ENCODE measurements around the gene PDGFC. TPM values are rescaled to one million over a fixed set of nuclear protein-coding genes. Genes with fewer than 3 reads are reported as not detected.
A peak's percentile ranks its signal among the peaks of the same experiment; 100 is the strongest.

The PDGFC gene
- total RNA-seq, 6 experiments from 2014 or later, result 6.6 to 19.0 (median 10.3) TPM

DNA sequence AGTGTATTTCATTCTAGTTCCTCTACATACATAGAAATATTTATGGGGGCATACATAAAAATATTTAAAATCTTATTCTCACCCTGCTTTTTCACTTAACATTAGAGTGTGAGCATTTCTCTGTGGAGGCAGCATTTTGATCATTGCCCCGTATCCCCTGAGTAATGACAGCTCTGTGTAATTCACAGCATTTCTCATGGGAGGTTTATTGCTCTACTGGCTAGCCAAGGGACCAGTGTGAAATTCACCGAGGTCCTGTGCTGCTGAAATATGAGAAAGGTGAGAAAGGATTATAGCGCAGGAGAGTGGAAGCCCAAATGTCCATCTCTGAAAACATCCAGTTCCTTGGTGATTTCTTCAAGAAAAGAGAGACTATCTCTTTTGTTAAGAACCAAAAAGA, 22.9 kb downstream of the PDGFC start:
- ATAC-seq, result no peak
- Histone ChIP-seq H3K36me3 (no peaks in the 10 kb centered on the region), H3K4me3 (no peak overlapping the region), H3K9me3 (no peaks in the 10 kb centered on the region), H3K27ac (no peak overlapping the region), H3K4me1 (peaks cover 0 to 49% (median 20%) of the 10 kb centered on the region in 4 donors), H3K27me3 (no peaks in the 10 kb centered on the region)
- intact Hi-C loops (cut with DNase I), result no loop called here
- DNase-seq, result no peak
- 59% methylated on average over 3 of the region's 3 CpGs for WGBS (ENCODE audit: insufficient coverage, low coverage, low lambda C conversion rate, missing lambda C conversion rate)
- TF ChIP-seq POLR2A (IDR thresholded peaks at IDR 0.05) (no peak), CTCF (IDR thresholded peaks at IDR 0.05) (no peak)

GRCh38 chr4:156948133-156948532, 23.5 kb downstream of the PDGFC start:
- DNase-seq, result no peak
- TF ChIP-seq POLR2A (IDR thresholded peaks at IDR 0.05) (no peak), CTCF (IDR thresholded peaks at IDR 0.05) (no peak)
- no peaks in the 10 kb centered on the region for H3K36me3 ChIP-seq
- no peak overlapping the region for H3K27ac ChIP-seq
- H3K27me3 ChIP-seq, result no peaks in the 10 kb centered on the region
- ATAC-seq, result no peak
- H3K4me3 ChIP-seq, result no peak overlapping the region
- H3K9me3 ChIP-seq, result no peaks in the 10 kb centered on the region
- H3K4me1 ChIP-seq, result peaks cover 0 to 47% (median 20%) of the 10 kb centered on the region in 4 donors
- intact Hi-C loops (cut with DNase I), result no loop called here
- 68% methylated on average over 3 of the region's 6 CpGs for WGBS (ENCODE audit: insufficient coverage, low coverage, low lambda C conversion rate, missing lambda C conversion rate)

DNA sequence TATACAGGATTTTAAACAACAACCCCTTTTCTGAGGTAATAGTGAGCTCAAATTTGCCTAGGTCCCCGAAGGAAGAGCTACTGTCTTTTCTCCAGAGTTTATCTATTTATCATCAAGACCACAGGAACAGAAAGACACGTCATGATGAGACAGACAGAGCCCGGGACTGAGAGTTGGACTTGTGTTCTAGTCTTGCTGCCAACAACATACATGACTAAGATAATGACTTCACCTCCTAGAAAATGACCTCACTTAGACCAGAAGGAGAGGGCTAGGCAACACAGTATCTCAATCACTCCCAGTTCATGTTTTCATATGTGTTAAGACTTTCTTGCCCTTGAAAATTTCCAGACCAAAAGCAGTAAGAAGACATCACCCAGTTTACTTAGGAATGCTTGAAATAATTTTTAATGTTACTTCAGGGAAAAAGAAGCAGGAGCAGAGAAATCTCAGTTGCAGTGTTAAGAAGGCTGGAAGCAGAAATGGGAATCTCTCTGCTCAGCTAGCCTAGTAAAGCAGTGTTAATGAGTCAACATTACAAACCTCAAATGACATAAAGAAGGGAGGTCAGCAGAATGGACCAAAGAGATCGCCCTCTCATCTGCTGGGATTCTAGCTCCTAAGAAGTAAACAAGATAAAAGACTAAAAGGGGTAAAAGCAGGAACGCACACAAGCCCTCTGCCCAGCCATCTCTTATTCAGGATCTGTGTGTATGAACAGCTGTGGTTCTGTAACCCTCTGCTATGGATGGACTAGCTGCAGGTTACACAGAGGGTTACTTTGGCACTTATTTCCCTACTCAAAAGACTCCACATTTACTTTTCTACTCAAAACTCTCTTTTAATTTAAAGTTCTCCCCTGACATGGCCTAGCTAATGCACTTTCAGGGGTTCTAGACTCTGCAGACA, 24.8 kb downstream of the PDGFC start:
- no peaks in the 10 kb centered on the region for H3K36me3 ChIP-seq
- H3K4me3 ChIP-seq, result no peak overlapping the region
- DNase-seq (no peak), ATAC-seq (peak in 2 of 4 donors; percentile 17 to 62)
- H3K4me1 ChIP-seq, result peaks cover 0 to 37% (median 14%) of the 10 kb centered on the region in 4 donors
- H3K27ac ChIP-seq, result no peak overlapping the region
- WGBS (ENCODE audit: insufficient coverage, low coverage, low lambda C conversion rate, missing lambda C conversion rate), result 61% methylated on average over 5 of the region's 5 CpGs
- intact Hi-C loops (cut with DNase I), result no loop called here
- H3K9me3 ChIP-seq, result no peaks in the 10 kb centered on the region
- TF ChIP-seq CTCF (IDR thresholded peaks at IDR 0.05) (no peak), POLR2A (IDR thresholded peaks at IDR 0.05) (no peak)
- no peaks in the 10 kb centered on the region for H3K27me3 ChIP-seq

DNA sequence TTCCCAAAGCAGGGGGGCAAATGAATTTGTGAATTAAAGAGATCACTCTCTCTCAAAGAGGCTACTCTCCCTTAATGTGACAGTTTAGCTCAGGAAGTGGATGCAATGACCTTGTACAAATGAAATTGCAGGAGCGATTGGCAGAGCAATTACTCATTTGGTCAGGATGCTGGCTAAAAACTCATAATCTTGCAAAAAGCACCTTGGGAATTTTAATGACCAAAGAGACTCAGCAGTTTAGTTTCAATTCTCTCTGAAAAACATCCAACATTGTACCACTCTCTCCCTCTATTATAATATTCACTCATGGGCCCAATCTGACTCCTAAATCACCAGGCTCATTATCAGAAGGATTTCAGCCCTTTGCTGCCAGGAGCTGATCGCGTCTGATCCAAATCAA, 26.1 kb downstream of the PDGFC start:
- H3K4me3 ChIP-seq, result no peak overlapping the region
- no peaks in the 10 kb centered on the region for H3K27me3 ChIP-seq
- H3K9me3 ChIP-seq, result no peaks in the 10 kb centered on the region
- H3K27ac ChIP-seq, result no peak overlapping the region
- H3K4me1 ChIP-seq, result peaks cover 0 to 25% (median 8%) of the 10 kb centered on the region in 4 donors
- DNase-seq (no peak), ATAC-seq (no peak)
- TF ChIP-seq POLR2A (IDR thresholded peaks at IDR 0.05) (no peak), CTCF (IDR thresholded peaks at IDR 0.05) (no peak)
- no peaks in the 10 kb centered on the region for H3K36me3 ChIP-seq
- WGBS (ENCODE audit: insufficient coverage, low coverage, low lambda C conversion rate, missing lambda C conversion rate), result 47% methylated on average over 3 of the region's 3 CpGs
- intact Hi-C loops (cut with DNase I), result no loop called here
